KMS-11 (cell line): Measurements from ENCODE around the gene SLC39A6.

Experiments used
- H2AFZ ChIP-seq: fragments of 200-600 bp; sonication (generic); 2 replicates; pipeline ENCODE4 v1.6.1; 2016; ENCODE audit warnings: antibody characterized with exemption, mixed run types, low read depth
- H3K27ac ChIP-seq: fragments of 200-600 bp; sonication (generic); 2 replicates; pipeline ENCODE4 v1.6.1; 2016; ENCODE audit warnings: mild to moderate bottlenecking, mixed run types
- H3K27me3 ChIP-seq: fragments of 200-600 bp; sonication (generic); 2 replicates; pipeline ENCODE4 v1.6.1; 2017; ENCODE audit warnings: mild to moderate bottlenecking, low read depth, mixed run types, moderate library complexity; ENCODE audit not compliant: insufficient read depth
- H3K36me3 ChIP-seq: fragments of 200-600 bp; sonication (generic); 2 replicates; pipeline ENCODE4 v1.6.1; 2017; ENCODE audit warnings: mild to moderate bottlenecking, mixed run types; ENCODE audit not compliant: insufficient read depth
- H3K4me1 ChIP-seq: fragments of 200-600 bp; sonication (generic); 2 replicates; pipeline ENCODE4 v1.6.1; 2016; ENCODE audit warnings: mild to moderate bottlenecking, low read depth, mixed run types; ENCODE audit not compliant: poor library complexity, severe bottlenecking
- H3K4me2 ChIP-seq: fragments of 200-600 bp; sonication (generic); 2 replicates; pipeline ENCODE4 v1.7.0; 2016; ENCODE audit warnings: mild to moderate bottlenecking, mixed run types
- H3K4me3 ChIP-seq: fragments of 200-600 bp; sonication (generic); IDR thresholded peaks from 2 replicates; pipeline ENCODE4 v1.6.1; 2017; ENCODE audit warnings: low read depth, low read length, mixed read lengths; ENCODE audit not compliant: insufficient read depth
- H3K79me2 ChIP-seq: fragments of 200-600 bp; sonication (generic); 2 replicates; pipeline ENCODE4 v1.6.1; 2016; ENCODE audit warnings: low read depth, mixed run types; ENCODE audit not compliant: insufficient read depth
- H3K9ac ChIP-seq: fragments of 200-600 bp; sonication (generic); 2 replicates; pipeline ENCODE4 v1.6.1; 2016; ENCODE audit warnings: mild to moderate bottlenecking, mixed run types
- H4K20me1 ChIP-seq: fragments of 200-600 bp; sonication (generic); 2 replicates; pipeline ENCODE4 v1.6.1; 2016; ENCODE audit warnings: mild to moderate bottlenecking, mixed run types; ENCODE audit not compliant: insufficient read depth
- CTCF ChIP-seq: fragments of 200-600 bp; sonication (generic); conservative IDR thresholded peaks from 2 replicates; pipeline ENCODE4 v1.6.1; 2017; ENCODE audit warnings: low read depth, mild to moderate bottlenecking, antibody characterized with exemption, low read length, moderate library complexity, mixed read lengths

SLC39A6 gene

GRCh38 chr18:36153771-36154170, 24.6 kb upstream of the SLC39A6 start:
- Histone ChIP-seq H3K4me2 (no peak overlapping the region), H3K4me1 (peaks cover 51% of the 10 kb centered on the region), H3K4me3 (no peak overlapping the region), H3K9ac (no peak overlapping the region), H3K27me3 (no peaks in the 10 kb centered on the region), H4K20me1 (no peaks in the 10 kb centered on the region), H3K27ac (no peak overlapping the region), H2AFZ (no peak overlapping the region), H3K36me3 (0 out of 2 replicates have a peak, but pooled peaks cover 7% of the 10 kb centered on the region), H3K79me2 (no peaks in the 10 kb centered on the region)
- TF ChIP-seq CTCF: no peak

- peak overlapping the region; percentile 18; the same call in 1 of the 2 replicates for H3K27ac ChIP-seq
- H2AFZ ChIP-seq: no peak overlapping the region
- peaks cover 56% of the 10 kb centered on the region for H3K4me1 ChIP-seq
- no peaks in the 10 kb centered on the region for H3K79me2 ChIP-seq
- peak overlapping the region; percentile 55 for H3K4me2 ChIP-seq
- H3K9ac ChIP-seq: no peak overlapping the region
- H3K4me3 ChIP-seq: no peak overlapping the region
- no peaks in the 10 kb centered on the region for H3K27me3 ChIP-seq
- TF ChIP-seq CTCF: no peak
- H3K36me3 ChIP-seq: 0 out of 2 replicates have a peak, but pooled peaks cover 7% of the 10 kb centered on the region
- no peaks in the 10 kb centered on the region for H4K20me1 ChIP-seq
Observed at GRCh38 chr18:36153203-36153602, 24.1 kb upstream of the SLC39A6 start.

- H3K4me3 ChIP-seq: no peak overlapping the region
- H3K79me2 ChIP-seq: no peaks in the 10 kb centered on the region
- H3K4me2 ChIP-seq: peak overlapping the region; percentile 55
- no peaks in the 10 kb centered on the region for H3K27me3 ChIP-seq
- 0 out of 2 replicates have a peak, but pooled peaks cover 7% of the 10 kb centered on the region for H3K36me3 ChIP-seq
- peaks cover 58% of the 10 kb centered on the region for H3K4me1 ChIP-seq
- H3K27ac ChIP-seq: peak overlapping the region; percentile 18
- H4K20me1 ChIP-seq: no peaks in the 10 kb centered on the region
- H2AFZ ChIP-seq: no peak overlapping the region
- TF ChIP-seq CTCF: no peak
- H3K9ac ChIP-seq: no peak overlapping the region
Observed at GRCh38 chr18:36152781-36153180, 23.6 kb upstream of the SLC39A6 start.

- Histone ChIP-seq H4K20me1 (no peaks in the 10 kb centered on the region), H3K9ac (no peak overlapping the region), H3K4me1 (peaks cover 58% of the 10 kb centered on the region), H3K27ac (peak overlapping the region; percentile 49; the same call in 1 of the 2 replicates), H3K79me2 (no peaks in the 10 kb centered on the region), H3K36me3 (peaks cover 3% of the 10 kb centered on the region; the same call in 1 of the 2 replicates), H3K4me3 (no peak overlapping the region), H3K4me2 (peak overlapping the region; percentile 76), H3K27me3 (no peaks in the 10 kb centered on the region), H2AFZ (no peak overlapping the region)
- TF ChIP-seq CTCF: no peak
Observed at GRCh38 chr18:36149514-36150289, 20.6 kb upstream of the SLC39A6 start.
